ENCODE results near the gene SLC16A5. TPM values are rescaled to one million over a fixed set of nuclear protein-coding genes. Genes with fewer than 3 reads are reported as not detected.

SLC16A5 gene
- total RNA-seq, 1 experiment from 2014 or later, result 32.4 TPM

DNA sequence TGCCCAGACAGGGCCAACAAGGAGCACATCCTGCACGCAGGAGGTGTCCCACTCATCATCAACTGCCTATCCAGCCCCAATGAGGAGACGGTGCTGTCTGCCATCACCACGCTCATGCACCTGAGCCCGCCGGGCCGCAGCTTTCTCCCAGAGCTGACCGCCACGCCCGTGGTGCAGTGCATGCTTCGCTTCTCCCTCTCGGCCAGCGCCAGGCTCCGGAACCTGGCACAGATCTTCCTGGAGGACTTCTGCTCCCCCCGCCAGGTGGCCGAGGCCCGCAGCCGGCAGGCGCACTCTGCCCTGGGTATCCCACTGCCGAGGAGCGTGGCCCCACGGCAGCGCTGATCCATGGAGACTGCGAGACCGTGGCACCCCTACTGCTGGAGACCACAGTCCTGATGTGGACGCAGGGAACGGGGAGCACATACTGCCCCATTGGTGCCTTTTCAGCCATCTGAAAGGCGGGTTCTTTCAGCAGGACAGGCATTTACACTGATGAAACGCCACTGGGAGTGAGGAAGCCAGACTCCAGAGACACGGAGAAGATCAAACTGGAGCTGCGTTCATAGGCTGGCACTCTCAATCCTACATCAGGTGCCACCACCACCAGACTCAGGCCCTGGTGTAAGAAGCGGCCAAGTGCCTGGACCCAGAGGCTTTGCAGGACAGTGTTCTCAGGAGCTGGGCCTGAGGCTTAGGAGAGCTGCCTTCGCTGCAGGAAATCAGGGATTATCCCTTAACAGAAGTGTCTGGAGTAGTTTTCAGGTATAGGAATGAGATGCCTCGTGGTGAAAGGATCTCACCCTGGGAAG is 41.1 kb downstream of the SLC16A5 start:
- DNase-seq (ENCODE audit: low spot score), result no peak
- H3K27me3 Mint-ChIP-seq (ENCODE audit: low read depth), result no peaks in the 10 kb centered on the region
- CTCF ChIA-PET, result interaction anchor here (0.6 to 7.3 kb wide), 4 partner anchors 15 to 73 kb away, joined by 3 to 84 read pairs (median 3); no protein-coding TSS in a partner anchor
- TF ChIP-seq, protein P1, sequence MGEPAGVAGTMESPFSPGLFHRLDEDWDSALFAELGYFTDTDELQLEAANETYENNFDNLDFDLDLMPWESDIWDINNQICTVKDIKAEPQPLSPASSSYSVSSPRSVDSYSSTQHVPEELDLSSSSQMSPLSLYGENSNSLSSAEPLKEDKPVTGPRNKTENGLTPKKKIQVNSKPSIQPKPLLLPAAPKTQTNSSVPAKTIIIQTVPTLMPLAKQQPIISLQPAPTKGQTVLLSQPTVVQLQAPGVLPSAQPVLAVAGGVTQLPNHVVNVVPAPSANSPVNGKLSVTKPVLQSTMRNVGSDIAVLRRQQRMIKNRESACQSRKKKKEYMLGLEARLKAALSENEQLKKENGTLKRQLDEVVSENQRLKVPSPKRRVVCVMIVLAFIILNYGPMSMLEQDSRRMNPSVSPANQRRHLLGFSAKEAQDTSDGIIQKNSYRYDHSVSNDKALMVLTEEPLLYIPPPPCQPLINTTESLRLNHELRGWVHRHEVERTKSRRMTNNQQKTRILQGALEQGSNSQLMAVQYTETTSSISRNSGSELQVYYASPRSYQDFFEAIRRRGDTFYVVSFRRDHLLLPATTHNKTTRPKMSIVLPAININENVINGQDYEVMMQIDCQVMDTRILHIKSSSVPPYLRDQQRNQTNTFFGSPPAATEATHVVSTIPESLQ (CRISPR knock-in tag; IDR thresholded peaks at IDR 0.05), result no peak
- TF ChIP-seq, protein P2, sequence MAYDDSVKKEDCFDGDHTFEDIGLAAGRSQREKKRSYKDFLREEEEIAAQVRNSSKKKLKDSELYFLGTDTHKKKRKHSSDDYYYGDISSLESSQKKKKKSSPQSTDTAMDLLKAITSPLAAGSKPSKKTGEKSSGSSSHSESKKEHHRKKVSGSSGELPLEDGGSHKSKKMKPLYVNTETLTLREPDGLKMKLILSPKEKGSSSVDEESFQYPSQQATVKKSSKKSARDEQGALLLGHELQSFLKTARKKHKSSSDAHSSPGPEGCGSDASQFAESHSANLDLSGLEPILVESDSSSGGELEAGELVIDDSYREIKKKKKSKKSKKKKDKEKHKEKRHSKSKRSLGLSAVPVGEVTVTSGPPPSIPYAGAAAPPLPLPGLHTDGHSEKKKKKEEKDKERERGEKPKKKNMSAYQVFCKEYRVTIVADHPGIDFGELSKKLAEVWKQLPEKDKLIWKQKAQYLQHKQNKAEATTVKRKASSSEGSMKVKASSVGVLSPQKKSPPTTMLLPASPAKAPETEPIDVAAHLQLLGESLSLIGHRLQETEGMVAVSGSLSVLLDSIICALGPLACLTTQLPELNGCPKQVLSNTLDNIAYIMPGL (CRISPR knock-in tag; IDR thresholded peaks at IDR 0.05), result no peak
- TF ChIP-seq OVOL2 (CRISPR knock-in tag; IDR thresholded peaks at IDR 0.05; ENCODE audit: borderline replicate concordance), result no peak
- TF ChIP-seq, protein P3, sequence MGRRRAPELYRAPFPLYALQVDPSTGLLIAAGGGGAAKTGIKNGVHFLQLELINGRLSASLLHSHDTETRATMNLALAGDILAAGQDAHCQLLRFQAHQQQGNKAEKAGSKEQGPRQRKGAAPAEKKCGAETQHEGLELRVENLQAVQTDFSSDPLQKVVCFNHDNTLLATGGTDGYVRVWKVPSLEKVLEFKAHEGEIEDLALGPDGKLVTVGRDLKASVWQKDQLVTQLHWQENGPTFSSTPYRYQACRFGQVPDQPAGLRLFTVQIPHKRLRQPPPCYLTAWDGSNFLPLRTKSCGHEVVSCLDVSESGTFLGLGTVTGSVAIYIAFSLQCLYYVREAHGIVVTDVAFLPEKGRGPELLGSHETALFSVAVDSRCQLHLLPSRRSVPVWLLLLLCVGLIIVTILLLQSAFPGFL (CRISPR knock-in tag; IDR thresholded peaks at IDR 0.05; ENCODE audit: borderline replicate concordance), result no peak
- TF ChIP-seq, protein P4, sequence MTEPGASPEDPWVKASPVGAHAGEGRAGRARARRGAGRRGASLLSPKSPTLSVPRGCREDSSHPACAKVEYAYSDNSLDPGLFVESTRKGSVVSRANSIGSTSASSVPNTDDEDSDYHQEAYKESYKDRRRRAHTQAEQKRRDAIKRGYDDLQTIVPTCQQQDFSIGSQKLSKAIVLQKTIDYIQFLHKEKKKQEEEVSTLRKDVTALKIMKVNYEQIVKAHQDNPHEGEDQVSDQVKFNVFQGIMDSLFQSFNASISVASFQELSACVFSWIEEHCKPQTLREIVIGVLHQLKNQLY (CRISPR knock-in tag; IDR thresholded peaks at IDR 0.05), result no peak
- TF ChIP-seq, protein P5, sequence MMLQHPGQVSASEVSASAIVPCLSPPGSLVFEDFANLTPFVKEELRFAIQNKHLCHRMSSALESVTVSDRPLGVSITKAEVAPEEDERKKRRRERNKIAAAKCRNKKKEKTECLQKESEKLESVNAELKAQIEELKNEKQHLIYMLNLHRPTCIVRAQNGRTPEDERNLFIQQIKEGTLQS (CRISPR knock-in tag; conservative IDR thresholded peaks at IDR 0.05), result no peak
- no peak for TF ChIP-seq ZNF219 (CRISPR knock-in tag; IDR thresholded peaks at IDR 0.05; ENCODE audit: borderline replicate concordance)
- no peak for TF ChIP-seq GTF2I (CRISPR knock-in tag; conservative IDR thresholded peaks at IDR 0.05)
- no peak for TF ChIP-seq ELF4 (CRISPR knock-in tag; IDR thresholded peaks at IDR 0.05; ENCODE audit: low read depth)
- no peak for TF ChIP-seq CREM (CRISPR knock-in tag; IDR thresholded peaks at IDR 0.05)
- TF ChIP-seq MXD4 (CRISPR knock-in tag; IDR thresholded peaks at IDR 0.05; ENCODE audit: borderline replicate concordance), result no peak
- POLR2A ChIA-PET, result interaction anchor here (0.7 kb wide), 1 partner anchor 43 kb away, joined by 3 read pairs; no protein-coding TSS in a partner anchor
- no peaks in the 10 kb centered on the region for H3K9me3 Mint-ChIP-seq
- peaks cover 25% of the 10 kb centered on the region for H3K4me1 Mint-ChIP-seq
- H3K4me3 Mint-ChIP-seq, result no peak overlapping the region
- peak overlapping the region; percentile 60; the same call in 1 of the 2 replicates for H3K27ac Mint-ChIP-seq
- peaks cover 11% of the 10 kb centered on the region for H3K36me3 Mint-ChIP-seq
- no peak for ATAC-seq

DNA sequence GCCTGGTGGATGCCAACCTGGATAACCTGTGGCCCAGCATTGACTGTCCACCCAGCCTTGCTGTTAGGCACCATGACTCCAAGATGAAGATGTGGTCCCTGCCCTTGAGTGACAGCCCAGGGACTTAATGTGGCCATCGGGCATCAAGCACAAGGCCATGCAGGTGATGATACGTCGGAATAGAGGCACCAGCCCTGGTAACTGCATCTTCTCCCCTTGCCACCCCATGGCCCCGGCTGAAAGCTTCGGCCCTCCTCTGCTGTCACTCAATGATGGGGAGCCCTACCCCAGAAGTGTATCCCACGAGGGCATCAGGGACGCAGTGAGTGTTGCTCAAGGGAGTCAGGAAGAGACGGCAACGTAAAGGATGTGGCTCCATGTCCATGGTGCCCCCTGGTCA is 41.8 kb downstream of the SLC16A5 start:
- TF ChIP-seq TEAD4 (CRISPR knock-in tag; IDR thresholded peaks at IDR 0.05) (no peak), ZNF671 (CRISPR knock-in tag; IDR thresholded peaks at IDR 0.05) (no peak), ZNF263 (CRISPR knock-in tag; IDR thresholded peaks at IDR 0.05; ENCODE audit: low read depth) (no peak), ZBTB21 (CRISPR knock-in tag; IDR thresholded peaks at IDR 0.05; ENCODE audit: borderline replicate concordance) (no peak), ZNF317 (CRISPR knock-in tag; IDR thresholded peaks at IDR 0.05; ENCODE audit: borderline replicate concordance, low read depth) (no peak), FOXJ3 (CRISPR knock-in tag; IDR thresholded peaks at IDR 0.05; ENCODE audit: borderline replicate concordance) (no peak), ZNF423 (CRISPR knock-in tag; IDR thresholded peaks at IDR 0.05) (no peak)
- TF ChIP-seq, protein P6, sequence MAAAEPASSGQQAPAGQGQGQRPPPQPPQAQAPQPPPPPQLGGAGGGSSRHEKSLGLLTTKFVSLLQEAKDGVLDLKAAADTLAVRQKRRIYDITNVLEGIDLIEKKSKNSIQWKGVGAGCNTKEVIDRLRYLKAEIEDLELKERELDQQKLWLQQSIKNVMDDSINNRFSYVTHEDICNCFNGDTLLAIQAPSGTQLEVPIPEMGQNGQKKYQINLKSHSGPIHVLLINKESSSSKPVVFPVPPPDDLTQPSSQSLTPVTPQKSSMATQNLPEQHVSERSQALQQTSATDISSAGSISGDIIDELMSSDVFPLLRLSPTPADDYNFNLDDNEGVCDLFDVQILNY (CRISPR knock-in tag; IDR thresholded peaks at IDR 0.05), result no peak
- TF ChIP-seq, protein P7, sequence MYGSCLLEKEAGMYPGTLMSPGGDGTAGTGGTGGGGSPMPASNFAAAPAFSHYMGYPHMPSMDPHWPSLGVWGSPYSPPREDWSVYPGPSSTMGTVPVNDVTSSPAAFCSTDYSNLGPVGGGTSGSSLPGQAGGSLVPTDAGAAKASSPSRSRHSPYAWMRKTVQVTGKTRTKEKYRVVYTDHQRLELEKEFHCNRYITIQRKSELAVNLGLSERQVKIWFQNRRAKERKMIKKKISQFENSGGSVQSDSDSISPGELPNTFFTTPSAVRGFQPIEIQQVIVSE (CRISPR knock-in tag; IDR thresholded peaks at IDR 0.05; ENCODE audit: borderline replicate concordance), result no peak
- TF ChIP-seq, protein P8, sequence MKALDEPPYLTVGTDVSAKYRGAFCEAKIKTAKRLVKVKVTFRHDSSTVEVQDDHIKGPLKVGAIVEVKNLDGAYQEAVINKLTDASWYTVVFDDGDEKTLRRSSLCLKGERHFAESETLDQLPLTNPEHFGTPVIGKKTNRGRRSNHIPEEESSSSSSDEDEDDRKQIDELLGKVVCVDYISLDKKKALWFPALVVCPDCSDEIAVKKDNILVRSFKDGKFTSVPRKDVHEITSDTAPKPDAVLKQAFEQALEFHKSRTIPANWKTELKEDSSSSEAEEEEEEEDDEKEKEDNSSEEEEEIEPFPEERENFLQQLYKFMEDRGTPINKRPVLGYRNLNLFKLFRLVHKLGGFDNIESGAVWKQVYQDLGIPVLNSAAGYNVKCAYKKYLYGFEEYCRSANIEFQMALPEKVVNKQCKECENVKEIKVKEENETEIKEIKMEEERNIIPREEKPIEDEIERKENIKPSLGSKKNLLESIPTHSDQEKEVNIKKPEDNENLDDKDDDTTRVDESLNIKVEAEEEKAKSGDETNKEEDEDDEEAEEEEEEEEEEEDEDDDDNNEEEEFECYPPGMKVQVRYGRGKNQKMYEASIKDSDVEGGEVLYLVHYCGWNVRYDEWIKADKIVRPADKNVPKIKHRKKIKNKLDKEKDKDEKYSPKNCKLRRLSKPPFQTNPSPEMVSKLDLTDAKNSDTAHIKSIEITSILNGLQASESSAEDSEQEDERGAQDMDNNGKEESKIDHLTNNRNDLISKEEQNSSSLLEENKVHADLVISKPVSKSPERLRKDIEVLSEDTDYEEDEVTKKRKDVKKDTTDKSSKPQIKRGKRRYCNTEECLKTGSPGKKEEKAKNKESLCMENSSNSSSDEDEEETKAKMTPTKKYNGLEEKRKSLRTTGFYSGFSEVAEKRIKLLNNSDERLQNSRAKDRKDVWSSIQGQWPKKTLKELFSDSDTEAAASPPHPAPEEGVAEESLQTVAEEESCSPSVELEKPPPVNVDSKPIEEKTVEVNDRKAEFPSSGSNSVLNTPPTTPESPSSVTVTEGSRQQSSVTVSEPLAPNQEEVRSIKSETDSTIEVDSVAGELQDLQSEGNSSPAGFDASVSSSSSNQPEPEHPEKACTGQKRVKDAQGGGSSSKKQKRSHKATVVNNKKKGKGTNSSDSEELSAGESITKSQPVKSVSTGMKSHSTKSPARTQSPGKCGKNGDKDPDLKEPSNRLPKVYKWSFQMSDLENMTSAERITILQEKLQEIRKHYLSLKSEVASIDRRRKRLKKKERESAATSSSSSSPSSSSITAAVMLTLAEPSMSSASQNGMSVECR (CRISPR knock-in tag; IDR thresholded peaks at IDR 0.05; ENCODE audit: borderline replicate concordance), result no peak
- H3K4me1 Mint-ChIP-seq, result peaks cover 27% of the 10 kb centered on the region
- no peaks in the 10 kb centered on the region for H3K9me3 Mint-ChIP-seq
- peaks cover 11% of the 10 kb centered on the region for H3K36me3 Mint-ChIP-seq
- CTCF ChIA-PET, result interaction anchor here (0.6 to 7.3 kb wide), 7 partner anchors 15 to 168 kb away, joined by 3 to 84 read pairs (median 15); partner anchors contain the start of gene ARMC7
- ATAC-seq (no peak), DNase-seq (ENCODE audit: low spot score) (no peak)
- POLR2A ChIA-PET, result no interaction called here
- H3K27ac Mint-ChIP-seq, result peak overlapping the region; percentile 45; the same call in 1 of the 2 replicates
- H3K27me3 Mint-ChIP-seq (ENCODE audit: low read depth), result no peaks in the 10 kb centered on the region
- peak overlapping the region; percentile 38 for H3K4me3 Mint-ChIP-seq
